Skeletal muscle tissue (tissue), 4 donors: ENCODE results near the gene TTC7B. TPM values are rescaled to one million over a fixed set of nuclear protein-coding genes. Genes with fewer than 3 reads are reported as not detected.
A peak's percentile ranks its signal among the peaks of the same experiment; 100 is the strongest.

ENCODE experiments used
- H3K27ac ChIP-seq: one replicate; pipeline ENCODE4 v1.7.0; 2013; ENCODE audit warnings: mild to moderate bottlenecking, low read depth, low read length, inconsistent platforms
- H3K27me3 ChIP-seq, 3 donors: one replicate each; pipeline ENCODE4 v1.7.0; 2013; ENCODE audit warnings: low read length in 3 of 3; ENCODE audit not compliant: control insufficient read depth in 3 of 3, insufficient read depth in 3 of 3
- H3K36me3 ChIP-seq, 3 donors: one replicate each; pipeline ENCODE4 v1.7.0; 2013; ENCODE audit warnings: low read length in 3 of 3; ENCODE audit not compliant: control insufficient read depth in 3 of 3, insufficient read depth in 3 of 3
- H3K4me1 ChIP-seq, 3 donors: one replicate each; pipeline ENCODE4 v1.7.0; 2013; ENCODE audit warnings: low read length in 3 of 3, mild to moderate bottlenecking in 3 of 3; ENCODE audit not compliant: control insufficient read depth in 3 of 3, insufficient read depth in 3 of 3
- H3K4me3 ChIP-seq, 3 donors: one replicate each; pipeline ENCODE4 v1.7.0; 2013; ENCODE audit warnings: low read length in 3 of 3
- H3K9ac ChIP-seq, 3 donors: one replicate each; pipeline ENCODE4 v1.7.0; 2013; ENCODE audit warnings: low read length in 3 of 3, mild to moderate bottlenecking in 3 of 3, moderate library complexity in 2 of 3, low read depth in 1 of 3
- H3K9me3 ChIP-seq, 3 donors: one replicate each; pipeline ENCODE4 v1.7.0; 2013; ENCODE audit warnings: low read length in 3 of 3; ENCODE audit not compliant: control insufficient read depth in 3 of 3
- total RNA-seq: library from RNA; depleted of rRNA; stranded (reverse); fragments of >200 nt; gene quantifications from one replicate; pipeline ENCODE4 v1.2.3, GENCODE V29; 2014
- donor health status: Osteomylitis.

TTC7B gene
- total RNA-seq, 1 donor from 2014 or later = 5.7 TPM

- Histone ChIP-seq H3K4me3 (no peak overlapping the region), H3K36me3 (peaks cover 0 to 9% (median 4%) of the 10 kb centered on the region in 3 donors), H3K4me1 (peaks cover 36 to 61% (median 43%) of the 10 kb centered on the region in 3 donors), H3K27ac (peak overlapping the region; percentile 94), H3K27me3 (no peaks in the 10 kb centered on the region), H3K9me3 (no peaks in the 10 kb centered on the region), H3K9ac (peak overlapping the region in 1 of 3 donors; percentile 58)
Measured at GRCh38 chr14:90674043-90674670, 142.1 kb downstream of the TTC7B start.

GRCh38 chr14:90671382-90672234 is 144.6 kb downstream of the TTC7B start:
- peak overlapping the region; percentile 10 for H3K27ac ChIP-seq
- no peak overlapping the region for H3K4me3 ChIP-seq
- H3K27me3 ChIP-seq = no peaks in the 10 kb centered on the region
- no peaks in the 10 kb centered on the region for H3K9me3 ChIP-seq
- H3K36me3 ChIP-seq = peaks cover 0 to 5% (median 4%) of the 10 kb centered on the region in 3 donors
- peaks cover 38 to 55% (median 46%) of the 10 kb centered on the region in 3 donors for H3K4me1 ChIP-seq
- peak overlapping the region in 2 of 3 donors; percentile 9 to 23 for H3K9ac ChIP-seq

GRCh38 chr14:90669731-90670130 is 146.5 kb downstream of the TTC7B start:
- H3K27ac ChIP-seq = no peak overlapping the region
- no peaks in the 10 kb centered on the region for H3K9me3 ChIP-seq
- H3K9ac ChIP-seq = no peak overlapping the region
- peaks cover 38 to 52% (median 40%) of the 10 kb centered on the region in 3 donors for H3K4me1 ChIP-seq
- no peaks in the 10 kb centered on the region for H3K27me3 ChIP-seq
- no peaks in the 10 kb centered on the region for H3K36me3 ChIP-seq
- no peak overlapping the region for H3K4me3 ChIP-seq

GRCh38 chr14:90666571-90666970 is 149.7 kb downstream of the TTC7B start:
- H3K4me3 ChIP-seq = no peak overlapping the region
- peaks cover 42 to 55% (median 43%) of the 10 kb centered on the region in 3 donors for H3K4me1 ChIP-seq

GRCh38 chr14:90665321-90666000 is 150.8 kb downstream of the TTC7B start:
- Histone ChIP-seq H3K4me3 (peak overlapping the region in 2 of 3 donors; percentile 18 to 23), H3K4me1 (peaks cover 35 to 52% (median 35%) of the 10 kb centered on the region in 3 donors), H3K27ac (peak overlapping the region; percentile 86), H3K9me3 (no peaks in the 10 kb centered on the region), H3K27me3 (no peaks in the 10 kb centered on the region), H3K36me3 (peaks cover 0 to under 1% (median 0%) of the 10 kb centered on the region in 3 donors), H3K9ac (peak overlapping the region; percentile 27 to 63 (median 45))

More at GRCh38 chr14:90666571-90666970, 149.7 kb downstream of the TTC7B start:
- no peaks in the 10 kb centered on the region for H3K36me3 ChIP-seq
- H3K9me3 ChIP-seq = no peaks in the 10 kb centered on the region
- no peaks in the 10 kb centered on the region for H3K27me3 ChIP-seq
- peak overlapping the region; percentile 12 for H3K27ac ChIP-seq
- H3K9ac ChIP-seq = no peak overlapping the region

- Histone ChIP-seq H3K4me3 (peak overlapping the region in 2 of 3 donors; percentile 18 to 23), H3K9me3 (no peaks in the 10 kb centered on the region), H3K9ac (peak overlapping the region in 2 of 3 donors; percentile 39 to 63), H3K27ac (peak overlapping the region; percentile 86), H3K36me3 (peaks cover 0 to 2% (median 0%) of the 10 kb centered on the region in 3 donors), H3K27me3 (no peaks in the 10 kb centered on the region), H3K4me1 (peaks cover 35 to 52% (median 35%) of the 10 kb centered on the region in 3 donors)
Measured at GRCh38 chr14:90664911-90665310, 151.3 kb downstream of the TTC7B start.

- H3K27ac ChIP-seq = no peak overlapping the region
- H3K4me1 ChIP-seq = peaks cover 35 to 52% (median 35%) of the 10 kb centered on the region in 3 donors
- H3K36me3 ChIP-seq = peaks cover 0 to 2% (median 0%) of the 10 kb centered on the region in 3 donors
- H3K27me3 ChIP-seq = no peaks in the 10 kb centered on the region
- no peaks in the 10 kb centered on the region for H3K9me3 ChIP-seq
- H3K4me3 ChIP-seq = no peak overlapping the region
- no peak overlapping the region for H3K9ac ChIP-seq
Measured at GRCh38 chr14:90663680-90664079, 152.6 kb downstream of the TTC7B start.

- Histone ChIP-seq H3K4me1 (peaks cover 35 to 52% (median 35%) of the 10 kb centered on the region in 3 donors), H3K27ac (no peak overlapping the region), H3K36me3 (peaks cover 0 to 2% (median under 1%) of the 10 kb centered on the region in 3 donors), H3K9ac (no peak overlapping the region), H3K4me3 (no peak overlapping the region), H3K9me3 (no peaks in the 10 kb centered on the region), H3K27me3 (no peaks in the 10 kb centered on the region)
Measured at GRCh38 chr14:90663140-90663539, 153.1 kb downstream of the TTC7B start.

GRCh38 chr14:90661866-90662265 is 154.4 kb downstream of the TTC7B start:
- Histone ChIP-seq H3K36me3 (peaks cover 4 to 12% (median 11%) of the 10 kb centered on the region in 3 donors), H3K4me1 (peaks cover 31 to 46% (median 33%) of the 10 kb centered on the region in 3 donors), H3K27me3 (no peaks in the 10 kb centered on the region), H3K9ac (no peak overlapping the region), H3K9me3 (no peaks in the 10 kb centered on the region), H3K4me3 (no peak overlapping the region), H3K27ac (no peak overlapping the region)
